GM12801 (cell line): ENCODE results near the gene HOXA6.

ENCODE experiments used
- TF ChIP-seq, protein P1 (sequence below): IDR thresholded peaks from one replicate; pipeline ENCODE4 v1.5.1; 2011; ENCODE audit warnings: control low read depth; ENCODE audit not compliant: insufficient read length; ENCODE audit errors: extremely low read depth

HOXA6 gene

DNA sequence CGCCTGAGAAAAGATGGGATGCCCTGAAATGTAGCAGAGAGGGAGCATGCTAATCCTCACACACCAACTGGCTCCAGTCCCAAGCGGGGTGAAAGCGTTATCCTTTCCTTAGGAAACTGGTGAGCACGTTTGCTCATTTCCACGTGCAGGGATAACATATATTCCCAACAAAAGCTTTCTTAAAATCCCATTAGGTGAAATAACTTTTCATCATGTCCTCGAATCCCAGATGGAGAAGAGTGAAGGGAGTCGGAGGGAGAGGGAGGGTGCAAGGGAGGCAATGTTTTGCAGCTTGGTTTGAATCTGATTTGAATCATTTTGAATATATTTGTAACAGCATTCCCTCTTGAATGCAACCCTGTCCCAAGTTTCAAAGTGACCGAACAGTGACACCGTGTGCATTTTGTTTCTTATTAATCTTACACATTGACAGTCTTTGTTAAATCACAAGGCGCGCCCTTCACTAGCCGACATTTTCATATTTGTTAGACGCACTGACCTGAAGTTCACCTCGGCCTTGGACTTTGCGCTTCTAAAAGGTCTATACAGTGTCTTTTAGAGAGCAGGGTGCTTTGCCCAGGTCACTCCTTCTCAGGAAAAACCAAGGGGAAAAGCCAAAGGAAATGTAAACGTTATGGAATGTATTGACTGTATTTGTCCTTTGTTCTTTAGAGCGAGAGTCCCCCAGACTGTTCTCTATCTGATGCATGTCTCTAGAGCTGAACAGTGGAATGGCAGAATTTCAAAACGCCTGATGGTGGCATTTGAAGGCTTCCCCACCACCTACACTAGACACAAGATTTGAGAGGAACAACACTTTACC, 14.0 kb downstream of the HOXA6 start:
- TF ChIP-seq, protein P1, sequence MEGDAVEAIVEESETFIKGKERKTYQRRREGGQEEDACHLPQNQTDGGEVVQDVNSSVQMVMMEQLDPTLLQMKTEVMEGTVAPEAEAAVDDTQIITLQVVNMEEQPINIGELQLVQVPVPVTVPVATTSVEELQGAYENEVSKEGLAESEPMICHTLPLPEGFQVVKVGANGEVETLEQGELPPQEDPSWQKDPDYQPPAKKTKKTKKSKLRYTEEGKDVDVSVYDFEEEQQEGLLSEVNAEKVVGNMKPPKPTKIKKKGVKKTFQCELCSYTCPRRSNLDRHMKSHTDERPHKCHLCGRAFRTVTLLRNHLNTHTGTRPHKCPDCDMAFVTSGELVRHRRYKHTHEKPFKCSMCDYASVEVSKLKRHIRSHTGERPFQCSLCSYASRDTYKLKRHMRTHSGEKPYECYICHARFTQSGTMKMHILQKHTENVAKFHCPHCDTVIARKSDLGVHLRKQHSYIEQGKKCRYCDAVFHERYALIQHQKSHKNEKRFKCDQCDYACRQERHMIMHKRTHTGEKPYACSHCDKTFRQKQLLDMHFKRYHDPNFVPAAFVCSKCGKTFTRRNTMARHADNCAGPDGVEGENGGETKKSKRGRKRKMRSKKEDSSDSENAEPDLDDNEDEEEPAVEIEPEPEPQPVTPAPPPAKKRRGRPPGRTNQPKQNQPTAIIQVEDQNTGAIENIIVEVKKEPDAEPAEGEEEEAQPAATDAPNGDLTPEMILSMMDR, result no peak

DNA sequence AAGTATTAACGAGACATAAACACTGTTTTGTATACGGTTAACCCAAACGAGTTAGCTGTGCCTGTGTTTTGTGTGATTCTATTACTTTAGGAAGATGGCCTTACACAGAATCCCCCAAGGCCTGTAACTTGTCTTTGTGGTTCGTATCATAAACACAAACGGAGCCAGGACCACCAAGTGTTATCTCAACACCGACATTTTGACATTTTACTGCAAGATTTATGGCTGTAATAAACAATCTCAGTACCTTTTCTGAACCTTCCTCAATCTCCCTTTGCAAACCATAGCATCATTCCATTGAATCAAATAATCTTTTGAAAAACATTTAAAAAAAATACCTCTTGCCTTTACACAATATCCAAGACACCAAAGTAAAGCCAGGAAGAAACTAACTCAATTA, 14.6 kb downstream of the HOXA6 start:
- TF ChIP-seq, protein P1, result no peak

DNA sequence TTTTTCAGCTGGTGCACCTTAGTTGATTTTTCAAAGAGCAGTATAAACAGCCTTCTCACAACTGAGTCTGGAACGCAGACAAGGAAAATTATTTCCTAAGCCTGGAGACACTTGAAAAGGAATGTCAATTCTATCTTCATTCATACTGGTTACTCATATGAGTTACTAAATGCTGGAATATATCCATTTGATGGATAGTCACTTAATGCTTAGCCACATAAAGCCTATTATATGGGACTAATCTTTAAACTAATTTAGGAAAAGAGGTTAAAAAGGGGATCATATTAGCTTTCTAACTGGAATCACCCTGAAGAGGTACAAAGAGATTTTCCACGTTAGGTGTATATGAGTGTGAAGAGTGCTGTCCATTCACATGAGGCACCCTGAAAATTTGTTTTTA, 15.4 kb downstream of the HOXA6 start:
- TF ChIP-seq, protein P1, result no peak

DNA sequence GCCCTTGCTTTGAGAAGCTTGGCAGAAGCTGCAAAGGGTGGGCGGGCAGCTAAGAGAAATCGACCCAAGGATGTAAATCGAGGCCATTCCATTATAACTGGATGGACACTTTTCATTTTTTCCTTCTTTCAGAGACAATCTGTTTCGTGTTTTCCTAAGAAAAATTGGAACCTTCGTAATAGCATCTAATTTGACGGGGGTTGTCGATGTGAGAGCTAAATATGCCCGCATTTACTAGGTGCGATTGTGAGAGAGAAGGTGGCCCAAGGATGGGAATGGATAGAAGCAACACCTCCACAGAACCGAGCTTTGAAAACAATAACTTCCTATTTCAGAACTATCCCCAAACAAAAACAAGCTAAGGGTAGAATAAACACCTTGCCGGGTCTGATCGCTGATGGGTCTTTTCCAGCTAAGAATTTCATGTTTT, 16.2 kb downstream of the HOXA6 start:
- TF ChIP-seq, protein P1, result no peak

DNA sequence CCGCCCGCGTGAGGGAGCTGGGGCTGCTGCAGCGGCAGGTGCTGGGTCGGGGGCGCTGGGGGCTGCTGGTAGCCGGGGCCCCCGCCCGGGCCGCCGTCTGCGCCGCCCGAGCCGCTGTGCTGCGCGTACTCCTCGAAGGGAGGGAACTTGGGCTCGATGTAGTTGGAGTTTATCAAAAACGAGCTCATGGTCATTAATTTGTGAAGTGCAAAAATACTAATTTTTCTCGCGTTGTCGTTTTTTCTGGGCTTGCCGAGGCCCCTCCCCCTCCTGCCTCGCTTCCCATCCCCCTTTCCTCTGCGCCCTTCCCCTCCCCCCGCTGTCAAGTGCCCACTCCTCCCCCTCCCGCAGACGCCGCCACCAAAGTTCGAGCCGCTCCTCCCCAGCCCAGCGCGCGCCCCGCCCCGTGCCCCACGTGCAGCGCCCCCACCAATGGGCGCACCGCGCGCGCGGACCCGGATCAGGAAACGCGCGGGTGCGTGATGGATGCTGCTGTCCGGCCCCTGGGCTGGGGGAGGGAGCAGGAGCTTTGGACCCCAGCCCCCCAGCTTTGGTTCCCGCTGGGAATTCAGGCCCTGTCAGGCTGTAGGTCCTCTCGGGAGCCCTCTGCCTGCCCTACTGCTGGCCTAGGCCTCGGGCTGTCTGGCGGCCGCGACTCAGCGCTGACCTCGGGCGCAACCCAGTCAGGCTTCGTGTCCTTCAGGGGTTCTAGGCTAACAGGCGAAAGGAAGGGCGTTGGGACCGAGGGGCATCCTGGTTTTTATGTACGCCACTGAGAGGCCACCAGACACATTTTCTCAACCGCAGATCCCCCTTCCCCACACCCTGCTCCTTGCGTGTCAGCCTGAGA, 16.8 kb downstream of the HOXA6 start, which contains the start of gene HOXA4:
HOXA4 (minus strand) TSS at position 218 of the 850 bp plus-strand sequence; CDS start at position 194, 24 bp downstream.
- TF ChIP-seq, protein P1, result no peak

DNA sequence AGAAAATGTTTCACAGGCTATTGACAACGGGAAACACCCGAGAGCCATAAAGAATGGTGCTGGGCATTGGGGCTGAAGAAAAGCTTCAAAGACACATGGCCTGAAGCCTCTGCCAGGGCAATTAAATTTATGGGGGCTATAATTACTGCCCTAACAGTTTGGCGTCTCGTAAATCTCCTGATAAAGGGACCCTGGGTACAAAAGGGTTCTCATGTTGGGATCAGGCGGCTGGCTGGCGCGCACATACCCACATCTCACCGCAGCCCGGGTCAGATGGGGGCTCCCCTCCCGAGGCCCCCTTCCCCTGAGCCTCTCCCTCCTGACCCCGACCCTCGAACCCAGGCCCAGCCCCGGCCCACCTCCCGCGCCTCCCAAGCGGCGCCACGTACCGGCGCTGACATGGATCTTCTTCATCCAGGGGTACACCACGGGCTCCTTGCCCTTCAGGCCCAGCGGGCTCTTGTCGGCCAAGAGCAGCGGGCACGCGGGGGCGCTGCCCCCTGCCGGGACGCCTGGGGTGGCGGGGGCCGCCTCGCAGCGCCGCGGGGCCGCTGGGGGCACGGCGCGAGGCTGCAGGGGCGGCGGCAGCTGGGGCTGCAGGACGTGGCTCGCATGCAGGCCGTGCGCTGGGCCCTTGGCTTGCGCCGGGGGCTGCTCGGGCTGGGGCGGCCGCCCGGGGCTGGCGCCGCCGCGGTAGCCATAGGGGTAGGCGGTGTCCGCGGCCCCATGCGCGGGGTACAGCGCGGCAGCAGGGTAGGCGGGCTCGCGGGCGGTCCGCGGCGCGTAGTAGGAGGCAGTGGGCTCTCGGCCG, 17.6 kb downstream of the HOXA6 start:
- TF ChIP-seq, protein P1, result no peak
